Esophagus muscularis mucosa (tissue), 4 donors: ENCODE data around the gene CCDC87.
A peak's percentile ranks its signal among the peaks of the same experiment; 100 is the strongest.

Experiments used
- EP300 ChIP-seq: sonication (generic); formaldehyde crosslinking; IDR thresholded peaks from one replicate; pipeline ENCODE4 v1.6.1; 2017; ENCODE audit warnings: antibody characterized with exemption
- POLR2A ChIP-seq: fragments of 450-650 bp; IDR thresholded peaks from one replicate; pipeline ENCODE4 v1.6.1; 2017; ENCODE audit warnings: antibody characterized with exemption, moderate library complexity, mild to moderate bottlenecking, low read depth
- POLR2AphosphoS5 ChIP-seq, 2 donors: sonication (generic); formaldehyde crosslinking; IDR thresholded peaks; one replicate each; pipeline ENCODE4 v1.6.1; 2017; ENCODE audit warnings: antibody characterized with exemption in 2 of 2
- TF ChIP-seq, protein P1 (sequence below), 3 experiments: fragments of 200-600 bp in 2 of 3; fragments of 450-650 bp in 1 of 3; sonication (generic) in 2 of 3; IDR thresholded peaks; one replicate each; pipeline ENCODE4 v1.5.1; 2017 to 2019; ENCODE audit warnings: antibody characterized with exemption in 3 of 3, mild to moderate bottlenecking in 2 of 3, moderate library complexity in 1 of 3

DNA sequence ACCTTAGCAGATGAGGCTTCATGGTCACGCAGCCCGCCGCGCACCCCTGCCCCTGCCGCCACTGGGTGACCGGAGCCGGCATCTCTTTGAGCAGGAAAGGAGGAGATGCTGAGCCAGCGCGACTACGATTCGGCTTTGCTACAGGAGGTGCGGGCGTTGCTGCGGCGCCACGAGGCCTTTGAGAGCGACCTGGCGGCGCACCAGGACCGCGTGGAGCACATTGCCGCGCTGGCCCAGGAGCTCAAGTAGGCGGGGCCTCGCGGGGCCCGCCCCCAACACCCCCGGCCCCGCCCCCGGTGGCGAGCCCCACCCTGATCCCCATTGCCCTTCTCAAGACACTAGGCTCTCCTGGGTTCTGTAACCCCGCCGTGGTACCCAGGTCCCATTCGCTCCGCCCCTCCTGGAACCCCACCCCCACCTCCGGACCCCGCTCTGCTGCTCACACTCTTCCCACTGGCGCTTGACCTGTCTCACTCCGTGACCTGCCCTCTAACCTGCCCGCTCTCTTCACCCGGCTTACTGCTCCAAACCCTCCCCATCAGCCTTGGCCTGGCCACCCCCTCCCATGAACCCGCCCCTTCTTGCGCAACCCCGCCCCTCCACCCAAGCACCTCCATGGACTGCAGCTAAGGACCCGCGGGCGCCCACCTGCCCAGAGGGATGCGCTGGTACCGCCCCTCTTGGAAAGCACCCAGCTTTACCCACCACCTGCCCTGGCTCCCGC lies 33.6 kb downstream of the CCDC87 start:
- TF ChIP-seq, protein P1, sequence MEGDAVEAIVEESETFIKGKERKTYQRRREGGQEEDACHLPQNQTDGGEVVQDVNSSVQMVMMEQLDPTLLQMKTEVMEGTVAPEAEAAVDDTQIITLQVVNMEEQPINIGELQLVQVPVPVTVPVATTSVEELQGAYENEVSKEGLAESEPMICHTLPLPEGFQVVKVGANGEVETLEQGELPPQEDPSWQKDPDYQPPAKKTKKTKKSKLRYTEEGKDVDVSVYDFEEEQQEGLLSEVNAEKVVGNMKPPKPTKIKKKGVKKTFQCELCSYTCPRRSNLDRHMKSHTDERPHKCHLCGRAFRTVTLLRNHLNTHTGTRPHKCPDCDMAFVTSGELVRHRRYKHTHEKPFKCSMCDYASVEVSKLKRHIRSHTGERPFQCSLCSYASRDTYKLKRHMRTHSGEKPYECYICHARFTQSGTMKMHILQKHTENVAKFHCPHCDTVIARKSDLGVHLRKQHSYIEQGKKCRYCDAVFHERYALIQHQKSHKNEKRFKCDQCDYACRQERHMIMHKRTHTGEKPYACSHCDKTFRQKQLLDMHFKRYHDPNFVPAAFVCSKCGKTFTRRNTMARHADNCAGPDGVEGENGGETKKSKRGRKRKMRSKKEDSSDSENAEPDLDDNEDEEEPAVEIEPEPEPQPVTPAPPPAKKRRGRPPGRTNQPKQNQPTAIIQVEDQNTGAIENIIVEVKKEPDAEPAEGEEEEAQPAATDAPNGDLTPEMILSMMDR (IDR thresholded peaks at IDR 0.05) = no peak
- TF ChIP-seq EP300 = no peak
- peak in 1 of 2 donors; percentile 7 for TF ChIP-seq POLR2AphosphoS5 (IDR thresholded peaks at IDR 0.05)
- TF ChIP-seq POLR2A = no peak
